ENCODE results near the gene EPYC. TPM values are rescaled to one million over a fixed set of nuclear protein-coding genes. Genes with fewer than 3 reads are reported as not detected.

The EPYC gene
- total and polyA plus RNA-seq, 2 of the 4 experiments (the other 2 are of a cell fraction) = not detected

- peak; percentile 73 for DNase-seq
- H3K18ac ChIP-seq (ENCODE audit: low read depth, low read length) = no peak overlapping the region; the same call in 1 of the 2 replicates
- no peak overlapping the region for H3K27ac ChIP-seq (ENCODE audit: insufficient read depth, low read length)
- H2AK5ac ChIP-seq (ENCODE audit: low read depth, low read length) = no peak overlapping the region
- H3K14ac ChIP-seq (replicated peaks; ENCODE audit: low read depth, low read length) = 0 out of 2 replicates have a peak overlapping the region, but pooled peaks have one; percentile 30
- H2BK15ac ChIP-seq (ENCODE audit: low read depth, low read length) = no peak overlapping the region
- H3K9me3 ChIP-seq (ENCODE audit: control insufficient read depth, insufficient read depth, low read length) = no peaks in the 10 kb centered on the region
- H3K56ac ChIP-seq (ENCODE audit: extremely low read depth, insufficient read depth, low read length) = no peak overlapping the region
- WGBS, 2 experiments (ENCODE audit: extremely low coverage in 2 of 2, insufficient read length in 1 of 2) = no CpG with 5 or more reads among the region's 6 CpGs
- in situ Hi-C loops (cut with MboI; ENCODE audit: low sequenced_read_pairs) = loop anchor here (10.0 kb wide), 1 partner anchor 1394 kb away; no protein-coding TSS in a partner anchor
- TF ChIP-seq USF2 (IDR thresholded peaks at IDR 0.05; ENCODE audit: low read depth, low read length) (no peak), CEBPB (IDR thresholded peaks at IDR 0.05; ENCODE audit: low read depth, low read length) (no peak), MAZ (IDR thresholded peaks at IDR 0.05; ENCODE audit: borderline replicate concordance, low read depth, low read length) (no peak), FOS (IDR thresholded peaks at IDR 0.05; ENCODE audit: low read depth, low read length) (no peak), SMC3 (IDR thresholded peaks at IDR 0.05; ENCODE audit: low read depth, low read length) (no peak)
- no peak overlapping the region for H3K4me3 ChIP-seq (ENCODE audit: insufficient read depth, low read depth, low read length)
- peak overlapping the region; percentile 63 for H2BK20ac ChIP-seq (ENCODE audit: low read depth, low read length)
- H2AFZ ChIP-seq (replicated peaks; ENCODE audit: low read length, poor library complexity) = peak overlapping the region; percentile 61
- dilution Hi-C loops (cut with HindIII; ENCODE audit: low sequenced_read_pairs, unreplicated experiment) = no loop called here
- no peaks in the 10 kb centered on the region for H3K79me1 ChIP-seq (ENCODE audit: low read depth in 1 of 2, low read length in 2 of 2)
- no peaks in the 10 kb centered on the region for H4K20me1 ChIP-seq (ENCODE audit: insufficient read depth, low read length)
- H3K4ac ChIP-seq (ENCODE audit: low read depth, low read length) = no peak overlapping the region; the same call in 1 of the 2 replicates
- H3K36me3 ChIP-seq (ENCODE audit: control insufficient read depth, insufficient read depth, low read length) = no peaks in the 10 kb centered on the region
- intact Hi-C loops (cut with micrococcal nuclease) = no loop called here
- H3K9ac ChIP-seq (ENCODE audit: low read depth, low read length) = no peak overlapping the region
- no peak overlapping the region for H4K91ac ChIP-seq (ENCODE audit: insufficient read depth, low read depth, low read length)
- H3K27me3 ChIP-seq (ENCODE audit: control insufficient read depth, insufficient read depth, low read length) = no peaks in the 10 kb centered on the region
- peak; percentile 69 for ATAC-seq (ENCODE audit: low read depth)
- peaks cover 3% of the 10 kb centered on the region; the same call in 1 of the 2 replicates for H3K9me1 ChIP-seq (ENCODE audit: insufficient read depth, low read length)
- H2BK5ac ChIP-seq (ENCODE audit: low read depth, low read length, poor library complexity, severe bottlenecking) = no peak overlapping the region
- no peak overlapping the region for H4K5ac ChIP-seq (ENCODE audit: low read depth, low read length)
- peaks cover 4% of the 10 kb centered on the region; the same call in 1 of the 2 replicates for H3K4me1 ChIP-seq (ENCODE audit: control insufficient read depth, insufficient read depth, low read length)
- H4K8ac ChIP-seq (ENCODE audit: low read depth in 2 of 2, low read length in 2 of 2) = peak overlapping the region in 1 of 2 experiments; percentile 36; a peak in 1 of 4 replicates
- H2BK120ac ChIP-seq (ENCODE audit: low read depth, low read length) = peak overlapping the region; percentile 61
- no peak overlapping the region for H3K4me2 ChIP-seq (ENCODE audit: low read depth, low read length)
- no peak overlapping the region; the same call in 1 of the 2 replicates for H3K23ac ChIP-seq (ENCODE audit: low read depth, low read length)
- H2AK9ac ChIP-seq (replicated peaks; ENCODE audit: low read depth, low read length, poor library complexity) = no peak overlapping the region
- CTCF ChIA-PET = no interaction called here
- BruUV-seq (replicated peaks) = no TSS peak
- POLR2A ChIA-PET (ENCODE audit: unreplicated experiment) = no interaction called here
Observed at GRCh38 chr12:90938451-90938850, 66.3 kb downstream of the EPYC start.

All from IMR-90 (cell line).